DMS 273 (cell line): Measurements from ENCODE around the gene CAMKMT.
"Not testable (repeated sequence)": the region's sequence is repeated elsewhere in the genome, so short reads cannot be mapped to it uniquely, and the experiment has no call there.

ENCODE experiments used
- DNase-seq: peaks from one replicate; lab custom pipeline; 2025; ENCODE audit not compliant: unreplicated experiment; lab: John Stamatoyannopoulos, UW

Gene CAMKMT

GRCh38 chr2:44360749-44361329 is 908 bp upstream of the CAMKMT start:
- peak; percentile 62 for DNase-seq

GRCh38 chr2:44362207-44363015 is 664 bp downstream of the CAMKMT start:
- DNase-seq, result peak; percentile 77

GRCh38 chr2:44364604-44365003 is 2.9 kb downstream of the CAMKMT start:
- no peak for DNase-seq

- no peak for DNase-seq
These were observed 5.8 kb downstream of the CAMKMT start for GRCh38 chr2:44367591-44367990.

- DNase-seq, result no peak
These were observed 7.6 kb downstream of the CAMKMT start for GRCh38 chr2:44369392-44369791.

- no peak for DNase-seq
These were observed 9.7 kb downstream of the CAMKMT start for GRCh38 chr2:44371445-44371844.

- DNase-seq, result no peak
These were observed 10.5 kb downstream of the CAMKMT start for GRCh38 chr2:44372246-44372645.

- no peak for DNase-seq
These were observed 15.7 kb downstream of the CAMKMT start for GRCh38 chr2:44377486-44377885.

- DNase-seq, result not testable (repeated sequence)
These were observed 23.5 kb downstream of the CAMKMT start for GRCh38 chr2:44385226-44385625.

GRCh38 chr2:44388877-44389276 is 27.1 kb downstream of the CAMKMT start:
- no peak for DNase-seq

- DNase-seq, result peak; percentile 11
These were observed 28.1 kb downstream of the CAMKMT start for GRCh38 chr2:44389895-44390294.

GRCh38 chr2:44392338-44392943 is 30.7 kb downstream of the CAMKMT start:
- peak; percentile 73 for DNase-seq

GRCh38 chr2:44397447-44398175 is 35.9 kb downstream of the CAMKMT start:
- DNase-seq, result no peak

GRCh38 chr2:44398243-44398897 is 36.6 kb downstream of the CAMKMT start:
- DNase-seq, result no peak

- DNase-seq, result no peak
These were observed 59.0 kb downstream of the CAMKMT start for GRCh38 chr2:44420725-44421124.

- no peak for DNase-seq
These were observed 62.5 kb downstream of the CAMKMT start for GRCh38 chr2:44424211-44424610.

- DNase-seq, result no peak
These were observed 67.3 kb downstream of the CAMKMT start for GRCh38 chr2:44429034-44429433.

GRCh38 chr2:44430342-44430741 is 68.6 kb downstream of the CAMKMT start:
- DNase-seq, result no peak

GRCh38 chr2:44433895-44434294 is 72.1 kb downstream of the CAMKMT start:
- peak; percentile 12 for DNase-seq

- DNase-seq, result no peak
These were observed 79.5 kb downstream of the CAMKMT start for GRCh38 chr2:44441200-44441599.

- no peak for DNase-seq
These were observed 80.3 kb downstream of the CAMKMT start for GRCh38 chr2:44442019-44442418.
